ENCODE measurements around the gene HK3.

The HK3 gene

DNA sequence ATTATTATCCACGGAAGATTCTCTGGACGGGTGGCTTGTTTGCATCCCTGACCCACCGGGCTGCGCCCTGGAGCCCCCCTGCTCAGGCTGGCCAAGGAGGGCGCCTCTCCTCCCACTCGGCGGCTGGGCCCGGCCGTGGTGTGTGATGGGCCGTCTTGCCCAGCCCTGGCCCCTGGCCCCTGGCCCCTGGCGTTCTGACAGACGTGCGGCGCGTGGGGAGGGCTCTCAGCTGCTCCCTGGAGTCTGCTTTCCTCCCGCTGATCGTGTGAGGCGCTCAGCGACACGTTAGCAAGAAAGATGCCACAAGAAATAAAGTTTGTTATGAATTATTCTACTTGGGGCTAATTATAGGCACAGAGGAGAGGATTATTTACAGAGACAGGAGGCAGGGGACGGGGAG is 55.5 kb downstream of the HK3 start:
- TF ChIP-seq, protein P1, sequence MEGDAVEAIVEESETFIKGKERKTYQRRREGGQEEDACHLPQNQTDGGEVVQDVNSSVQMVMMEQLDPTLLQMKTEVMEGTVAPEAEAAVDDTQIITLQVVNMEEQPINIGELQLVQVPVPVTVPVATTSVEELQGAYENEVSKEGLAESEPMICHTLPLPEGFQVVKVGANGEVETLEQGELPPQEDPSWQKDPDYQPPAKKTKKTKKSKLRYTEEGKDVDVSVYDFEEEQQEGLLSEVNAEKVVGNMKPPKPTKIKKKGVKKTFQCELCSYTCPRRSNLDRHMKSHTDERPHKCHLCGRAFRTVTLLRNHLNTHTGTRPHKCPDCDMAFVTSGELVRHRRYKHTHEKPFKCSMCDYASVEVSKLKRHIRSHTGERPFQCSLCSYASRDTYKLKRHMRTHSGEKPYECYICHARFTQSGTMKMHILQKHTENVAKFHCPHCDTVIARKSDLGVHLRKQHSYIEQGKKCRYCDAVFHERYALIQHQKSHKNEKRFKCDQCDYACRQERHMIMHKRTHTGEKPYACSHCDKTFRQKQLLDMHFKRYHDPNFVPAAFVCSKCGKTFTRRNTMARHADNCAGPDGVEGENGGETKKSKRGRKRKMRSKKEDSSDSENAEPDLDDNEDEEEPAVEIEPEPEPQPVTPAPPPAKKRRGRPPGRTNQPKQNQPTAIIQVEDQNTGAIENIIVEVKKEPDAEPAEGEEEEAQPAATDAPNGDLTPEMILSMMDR (IDR thresholded peaks at IDR 0.05): no peak
- Histone ChIP-seq H3K9me3 (no peaks in the 10 kb centered on the region), H3K36me3 (no peaks in the 10 kb centered on the region), H3K4me3 (ENCODE audit: low read depth in 1 of 2, low read length in 1 of 2) (no peak overlapping the region), H3K27ac (no peak overlapping the region), H3K4me1 (ENCODE audit: control insufficient read depth in 1 of 2, insufficient read depth in 1 of 2, low read depth in 1 of 2, low read length in 1 of 2) (no peaks in the 10 kb centered on the region), H3K27me3 (peaks cover 90% of the 10 kb centered on the region)

DNA sequence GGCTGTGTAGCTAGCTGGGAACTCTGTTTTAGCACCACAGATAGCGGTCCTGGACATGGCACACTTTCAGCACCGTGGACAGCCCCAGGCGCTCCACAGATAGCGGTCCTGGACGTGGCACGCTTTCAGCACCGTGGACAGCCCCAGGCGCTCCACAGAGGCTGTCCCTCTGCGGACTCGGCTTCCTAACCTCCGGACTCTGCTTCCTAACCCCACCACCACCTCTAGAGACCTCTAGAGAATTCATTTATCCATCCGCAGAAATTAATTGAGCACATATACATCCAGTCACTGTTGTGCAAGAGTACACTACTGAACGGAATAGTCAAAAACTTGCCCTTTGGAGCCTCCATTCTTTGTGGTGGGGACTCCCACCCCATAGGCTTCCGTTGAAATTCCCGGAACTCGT is 61.4 kb downstream of the HK3 start:
- no peak overlapping the region for H3K27ac ChIP-seq
- H3K36me3 ChIP-seq: no peaks in the 10 kb centered on the region
- no peak overlapping the region for H3K4me3 ChIP-seq (ENCODE audit: low read depth in 1 of 2, low read length in 1 of 2)
- H3K4me1 ChIP-seq (ENCODE audit: control insufficient read depth in 1 of 2, insufficient read depth in 1 of 2, low read depth in 1 of 2, low read length in 1 of 2): no peaks in the 10 kb centered on the region
- H3K27me3 ChIP-seq: peaks cover 78% of the 10 kb centered on the region
- TF ChIP-seq, protein P1 (IDR thresholded peaks at IDR 0.05): no peak
- H3K9me3 ChIP-seq: no peaks in the 10 kb centered on the region

DNA sequence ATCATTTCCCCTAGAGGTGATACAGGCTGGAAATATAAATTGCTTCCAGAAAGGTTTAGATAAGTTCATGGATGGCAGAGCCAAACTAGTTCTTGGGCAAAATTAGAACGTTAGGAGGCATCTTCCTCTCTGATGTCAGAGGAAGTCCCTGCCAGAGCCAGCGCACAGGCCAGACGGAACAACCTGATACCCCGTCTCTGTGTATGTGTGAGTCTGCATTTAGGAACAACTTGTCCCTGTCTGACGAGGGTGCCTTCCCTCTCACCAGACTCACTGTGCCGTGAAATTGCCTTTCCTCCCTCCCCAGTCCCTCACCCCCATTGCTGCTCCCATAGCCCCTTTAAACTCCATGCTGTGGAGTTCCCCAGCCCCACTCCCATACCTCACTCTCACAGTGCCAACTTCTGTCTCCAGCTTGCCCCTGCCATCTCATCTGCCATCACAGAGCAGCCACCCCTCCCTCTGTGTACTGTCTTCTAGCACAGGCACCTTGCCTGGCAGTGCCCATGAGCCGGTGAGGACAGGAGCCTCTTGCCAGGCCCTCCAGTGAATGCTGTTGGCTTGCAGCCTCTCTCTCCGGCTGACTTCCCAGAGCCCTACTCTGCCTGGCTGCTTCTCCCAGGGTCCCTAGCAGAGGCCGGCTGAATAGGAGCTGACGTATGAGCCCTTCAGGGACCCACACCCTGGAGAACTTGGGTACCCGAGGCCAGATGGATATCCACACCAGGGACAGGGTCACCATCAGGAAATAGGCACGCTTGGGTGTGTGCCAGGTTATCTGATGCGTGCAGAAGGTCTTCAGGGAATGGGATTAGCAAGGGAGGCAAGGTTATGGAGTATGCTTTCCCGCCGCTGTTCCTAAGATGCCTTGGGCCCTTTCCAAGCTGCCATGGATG is 62.1 kb downstream of the HK3 start:
- TF ChIP-seq, protein P1 (IDR thresholded peaks at IDR 0.05): no peak
- Histone ChIP-seq H3K9me3 (no peaks in the 10 kb centered on the region), H3K36me3 (no peaks in the 10 kb centered on the region), H3K4me1 (ENCODE audit: control insufficient read depth in 1 of 2, insufficient read depth in 1 of 2, low read depth in 1 of 2, low read length in 1 of 2) (no peaks in the 10 kb centered on the region), H3K27me3 (peaks cover 82% of the 10 kb centered on the region), H3K27ac (no peak overlapping the region), H3K4me3 (ENCODE audit: low read depth in 1 of 2, low read length in 1 of 2) (no peak overlapping the region)

DNA sequence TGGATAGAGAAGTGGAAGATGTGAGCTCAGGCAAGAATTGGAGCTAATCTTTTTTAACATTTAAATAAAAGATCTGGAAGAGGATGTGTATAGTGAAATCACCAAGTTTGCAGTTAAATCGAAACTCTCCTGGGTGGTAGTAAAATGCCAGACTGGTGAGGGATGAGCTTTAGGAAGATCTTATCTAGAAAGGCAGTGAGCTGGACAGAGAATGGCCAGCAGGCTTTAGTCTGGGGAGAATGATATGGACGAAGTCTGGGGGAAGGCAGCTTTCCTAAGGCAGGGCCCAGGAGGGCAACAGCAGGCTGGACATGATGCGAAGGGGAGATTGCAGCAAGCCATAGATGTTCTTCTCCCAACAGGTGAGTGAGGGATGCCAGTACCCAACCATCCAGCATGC is 63.2 kb downstream of the HK3 start:
- no peaks in the 10 kb centered on the region for H3K36me3 ChIP-seq
- TF ChIP-seq, protein P1 (IDR thresholded peaks at IDR 0.05): no peak
- H3K9me3 ChIP-seq: no peaks in the 10 kb centered on the region
- no peak overlapping the region for H3K27ac ChIP-seq
- peaks cover 78% of the 10 kb centered on the region for H3K27me3 ChIP-seq
- H3K4me3 ChIP-seq (ENCODE audit: low read depth in 1 of 2, low read length in 1 of 2): no peak overlapping the region
- H3K4me1 ChIP-seq (ENCODE audit: control insufficient read depth in 1 of 2, insufficient read depth in 1 of 2, low read depth in 1 of 2, low read length in 1 of 2): no peaks in the 10 kb centered on the region

DNA sequence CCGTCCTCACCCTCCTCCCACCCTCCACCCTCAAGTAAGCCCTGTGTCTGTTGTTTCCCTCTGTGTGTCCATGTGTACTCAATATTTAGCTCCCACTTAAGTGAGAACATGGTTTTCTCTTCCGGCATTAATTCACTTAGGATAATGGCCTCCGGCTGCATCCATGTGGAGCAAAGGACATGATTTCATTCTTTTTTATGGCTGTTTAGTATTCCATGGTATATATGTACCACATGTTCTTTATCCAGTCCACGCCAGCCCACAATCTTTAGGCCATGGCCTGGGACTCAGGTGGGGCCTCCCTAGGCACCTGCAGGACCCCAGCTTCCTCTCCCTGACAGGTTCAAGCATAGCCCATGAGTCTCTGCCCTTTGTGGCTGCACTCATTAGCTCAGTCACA is 65.9 kb downstream of the HK3 start:
- TF ChIP-seq, protein P1 (IDR thresholded peaks at IDR 0.05): no peak
- Histone ChIP-seq H3K9me3 (no peaks in the 10 kb centered on the region), H3K27ac (no peak overlapping the region), H3K4me1 (ENCODE audit: control insufficient read depth in 1 of 2, insufficient read depth in 1 of 2, low read depth in 1 of 2, low read length in 1 of 2) (no peaks in the 10 kb centered on the region), H3K36me3 (no peaks in the 10 kb centered on the region), H3K27me3 (peaks cover 53% of the 10 kb centered on the region), H3K4me3 (ENCODE audit: low read depth in 1 of 2, low read length in 1 of 2) (no peak overlapping the region)
